CD14-positive monocyte (primary cell): ENCODE data around the gene PAFAH1B1. TPM values are rescaled to one million over a fixed set of nuclear protein-coding genes. Genes with fewer than 3 reads are reported as not detected.
"Not testable (repeated sequence)": the region's sequence is repeated elsewhere in the genome, so short reads cannot be mapped to it uniquely, and the experiment has no call there.

ENCODE experiments used
- DNase-seq, 3 donors: peaks; one replicate each; pipeline ENCODE4 v3.0.0-alpha.2; 2011 to 2022
- H2AFZ ChIP-seq: 2 replicates; pipeline ENCODE4 v1.6.0; 2012; ENCODE audit warnings: mild to moderate bottlenecking, low read depth, low read length, inconsistent platforms; ENCODE audit not compliant: insufficient read depth, poor library complexity, severe bottlenecking
- H3K27ac ChIP-seq, 2 donors: 1 replicate in 1 of 2; 2 replicates in 1 of 2; pipeline ENCODE4 v1.5.1; 2012 to 2013; ENCODE audit warnings: low read length in 2 of 2, control low read depth in 1 of 2, inconsistent platforms in 1 of 2, low read depth in 1 of 2, mild to moderate bottlenecking in 1 of 2
- H3K27me3 ChIP-seq, 2 donors: one replicate each; pipeline versions ENCODE4 v1.6.0 to v1.6.1; 2011 to 2013; ENCODE audit warnings: low read length in 2 of 2; ENCODE audit not compliant: control insufficient read depth in 2 of 2, insufficient read depth in 2 of 2
- H3K36me3 ChIP-seq, 2 donors: replicated peaks in 1 of 2; 1 replicate in 1 of 2; 2 replicates in 1 of 2; pipeline versions ENCODE4 v1.5.1 to v1.6.1; 2012 to 2013; ENCODE audit warnings: low read length in 2 of 2, control low read depth in 1 of 2, inconsistent platforms in 1 of 2, mild to moderate bottlenecking in 1 of 2; ENCODE audit not compliant: insufficient read depth in 2 of 2, control insufficient read depth in 1 of 2
- H3K4me1 ChIP-seq, 2 donors: 1 replicate in 1 of 2; 2 replicates in 1 of 2; pipeline versions ENCODE4 v1.5.1 to v1.6.1; 2012 to 2013; ENCODE audit warnings: low read length in 2 of 2, control low read depth in 1 of 2, inconsistent platforms in 1 of 2, mild to moderate bottlenecking in 1 of 2, moderate library complexity in 1 of 2; ENCODE audit not compliant: insufficient read depth in 2 of 2, control insufficient read depth in 1 of 2
- H3K4me2 ChIP-seq: replicated peaks from 2 replicates; pipeline ENCODE3; 2012; ENCODE audit warnings: low read length, moderate library complexity, mild to moderate bottlenecking; ENCODE audit not compliant: poor library complexity, severe bottlenecking; ENCODE audit errors: extremely low read depth
- H3K4me3 ChIP-seq, 3 experiments: fragments of 200-600 bp in 1 of 3; sonication (generic) in 1 of 3; replicated peaks in 1 of 3; 1 replicate in 2 of 3; 2 replicates in 1 of 3; pipeline ENCODE4 v1.5.1; 2011 to 2013; ENCODE audit warnings: low read length in 3 of 3, mild to moderate bottlenecking in 3 of 3, control low read depth in 2 of 3, low read depth in 2 of 3, inconsistent platforms in 1 of 3, moderate library complexity in 1 of 3
- H3K79me2 ChIP-seq: 2 replicates; pipeline ENCODE4 v1.6.0; 2012; ENCODE audit warnings: mild to moderate bottlenecking, control low read depth, inconsistent platforms, low read length, moderate library complexity; ENCODE audit not compliant: insufficient read depth
- H3K9ac ChIP-seq: 2 replicates; pipeline ENCODE4 v1.6.0; 2017; ENCODE audit warnings: low read length, mild to moderate bottlenecking; ENCODE audit not compliant: insufficient read depth, poor library complexity, severe bottlenecking
- H3K9me3 ChIP-seq, 2 donors: replicated peaks in 1 of 2; 1 replicate in 1 of 2; 2 replicates in 1 of 2; pipeline versions ENCODE4 v1.5.1 to v1.6.1; 2012 to 2013; ENCODE audit warnings: low read length in 2 of 2, control low read depth in 1 of 2; ENCODE audit not compliant: control insufficient read depth in 1 of 2, insufficient read depth in 1 of 2
- H4K20me1 ChIP-seq: 2 replicates; pipeline ENCODE4 v1.6.0; 2012; ENCODE audit warnings: mild to moderate bottlenecking, low read length, control low read depth, moderate library complexity; ENCODE audit not compliant: insufficient read depth
- H3K27ac Mint-ChIP-seq, 7 donors: one replicate each; pipeline ENCODE4 v1.8.0; 2020; ENCODE audit warnings: mild to moderate bottlenecking in 7 of 7, mixed read lengths in 7 of 7, moderate library complexity in 6 of 7, inconsistent platforms in 2 of 7
- H3K27me3 Mint-ChIP-seq, 3 donors: one replicate each; pipeline ENCODE4 v1.8.0; 2021 to 2022; ENCODE audit warnings: low read depth in 3 of 3, mild to moderate bottlenecking in 3 of 3, mixed read lengths in 3 of 3, moderate library complexity in 3 of 3, inconsistent platforms in 1 of 3
- H3K36me3 Mint-ChIP-seq, 2 donors: one replicate each; pipeline ENCODE4 v1.8.0; 2020; ENCODE audit warnings: mixed read lengths in 2 of 2, inconsistent platforms in 1 of 2, mild to moderate bottlenecking in 1 of 2
- H3K4me1 Mint-ChIP-seq: one replicate; pipeline ENCODE4 v1.8.0; 2020; ENCODE audit warnings: mild to moderate bottlenecking, mixed read lengths
- H3K4me3 Mint-ChIP-seq, 2 donors: one replicate each; pipeline ENCODE4 v1.8.0; 2020; ENCODE audit warnings: mild to moderate bottlenecking in 2 of 2, mixed read lengths in 2 of 2, moderate library complexity in 1 of 2
- H3K9me3 Mint-ChIP-seq, 7 donors: one replicate each; pipeline ENCODE4 v1.8.0; 2020 to 2022; ENCODE audit warnings: mixed read lengths in 7 of 7, mild to moderate bottlenecking in 6 of 7, moderate library complexity in 6 of 7, inconsistent platforms in 2 of 7
- CTCF ChIP-seq: fragments of 200-600 bp; IDR thresholded peaks from one replicate; pipeline ENCODE4 v1.8.0; 2022; ENCODE audit warnings: antibody characterized with exemption, mild to moderate bottlenecking
- WGBS: methylation state at CpG from one replicate; pipeline ENCODE4 v1.1.5; 2013; ENCODE audit warnings: missing lambda C conversion rate; ENCODE audit not compliant: insufficient coverage; 5-methylcytosine and 5-hydroxymethylcytosine counted together
- intact Hi-C, 2 donors: fragments of 100-400 bp; cut with micrococcal nuclease; formaldehyde crosslinking; loops; one replicate each; pipeline versions ENCODE4 v1.15.0 to v1.15.1; 2023
- polyA plus RNA-seq, 3 donors: library from polyadenylated mRNA; depleted of rRNA in 1 of 3; unstranded in 2 of 3; stranded (reverse) in 1 of 3; fragments of 300-500 nt in 2 of 3; fragments of >200 nt in 1 of 3; fragmentation: Illumina TruSeq in 2 of 3; gene quantifications; 1 replicate in 2 of 3; 2 replicates in 1 of 3; pipeline ENCODE4 v1.2.3, GENCODE V29; 2012 to 2021

The PAFAH1B1 gene
- polyA plus RNA-seq, 3 donors: 9.1 to 51.8 (median 17.1) TPM

DNA sequence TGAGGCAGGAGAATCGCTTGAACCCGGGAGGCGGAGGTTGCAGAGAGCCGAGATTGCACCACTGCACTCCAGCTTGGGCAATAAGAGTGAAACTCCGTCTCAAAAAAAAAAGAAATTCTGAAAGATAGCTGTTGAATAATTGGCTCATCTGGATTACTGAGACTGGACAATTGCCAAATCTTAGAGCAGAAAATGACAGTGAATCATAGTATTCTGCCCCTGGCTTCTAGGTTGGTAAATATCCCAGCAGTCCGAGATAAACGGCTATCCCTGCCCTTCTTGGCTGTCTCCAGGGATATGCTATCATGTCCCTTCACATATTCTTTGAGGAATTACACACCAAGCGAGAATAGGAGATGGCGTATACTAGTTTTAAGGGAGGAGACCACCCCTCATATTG lies 46.3 kb upstream of the PAFAH1B1 start:
- 69% methylated on average over 5 of the region's 9 CpGs for WGBS
- no peak for TF ChIP-seq CTCF
- no peak overlapping the region for H3K4me2 ChIP-seq
- H2AFZ ChIP-seq: no peak overlapping the region
- H3K27ac ChIP-seq: no peak overlapping the region
- Mint-ChIP-seq H3K9me3 (peaks cover 0 to 4% (median 0%) of the 10 kb centered on the region in 7 donors), H3K27me3 (peaks cover 9 to 15% (median 15%) of the 10 kb centered on the region in 3 donors), H3K4me1 (peaks cover 7% of the 10 kb centered on the region), H3K36me3 (no peaks in the 10 kb centered on the region), H3K27ac (peak overlapping the region in 1 of 7 donors; percentile 30), H3K4me3 (no peak overlapping the region)
- H3K79me2 ChIP-seq: no peaks in the 10 kb centered on the region
- H3K4me1 ChIP-seq: peaks cover 3% of the 10 kb centered on the region in 2 donors
- no peak overlapping the region for H3K9ac ChIP-seq
- no peaks in the 10 kb centered on the region for H3K27me3 ChIP-seq
- H3K9me3 ChIP-seq: no peaks in the 10 kb centered on the region
- H3K4me3 ChIP-seq: no peak overlapping the region
- H4K20me1 ChIP-seq: no peaks in the 10 kb centered on the region
- H3K36me3 ChIP-seq: no peaks in the 10 kb centered on the region
- peak; percentile 3 to 23 (median 15) for DNase-seq
- intact Hi-C loops: no loop called here

DNA sequence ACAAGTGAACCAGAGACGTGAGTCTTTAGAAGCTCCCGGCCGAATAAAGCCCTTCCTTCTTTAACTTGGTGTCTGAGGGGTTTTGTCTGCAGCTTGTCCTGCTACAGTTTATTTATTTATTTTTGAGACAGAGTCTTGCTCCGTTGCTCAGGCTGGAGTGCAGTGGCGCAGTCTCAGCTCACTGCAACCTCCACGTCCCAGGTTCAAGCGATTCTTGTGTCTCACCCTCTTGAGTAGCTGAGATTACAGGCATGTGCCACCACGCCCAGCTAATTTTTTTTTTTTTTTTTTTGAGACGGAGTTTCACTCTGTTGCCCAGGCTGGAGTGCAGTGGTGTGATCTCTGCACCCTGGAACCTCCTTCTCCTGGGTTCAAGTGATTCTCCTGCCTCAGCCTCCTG lies 45.4 kb upstream of the PAFAH1B1 start:
- WGBS: 92% methylated on average over 4 of the region's 9 CpGs
- H3K4me1 ChIP-seq, DNase-seq, H3K79me2 ChIP-seq, H3K27ac Mint-ChIP-seq, intact Hi-C loops, H3K9ac ChIP-seq, H2AFZ ChIP-seq, H3K36me3 ChIP-seq, H3K4me1 Mint-ChIP-seq, H3K4me3 Mint-ChIP-seq, H3K9me3 ChIP-seq, H4K20me1 ChIP-seq, H3K36me3 Mint-ChIP-seq, H3K27ac ChIP-seq, H3K4me2 ChIP-seq, H3K27me3 ChIP-seq, H3K9me3 Mint-ChIP-seq, H3K4me3 ChIP-seq: not testable (repeated sequence)
- H3K27me3 Mint-ChIP-seq: peaks cover 11 to 18% (median 15%) of the 10 kb centered on the region in 3 donors
